Astrocyte (in vitro differentiated cells and primary cell): ENCODE results near the gene NACC1. TPM values are rescaled to one million over a fixed set of nuclear protein-coding genes. Genes with fewer than 3 reads are reported as not detected.

Experiments used
- DNase-seq: peaks from one replicate; pipeline ENCODE4 v3.0.0-alpha.2; 2010; ENCODE audit warnings: low read depth
- FAIRE-seq: peaks from 2 replicates; lab custom pipeline; 2011; peaks lifted over from hg19 to GRCh38; lab: Jason Lieb, UNC
- H2AFZ ChIP-seq: 2 replicates; pipeline ENCODE4 v1.6.0; 2012; ENCODE audit warnings: low read depth, low read length, inconsistent platforms
- H3K27ac ChIP-seq: 2 replicates; pipeline ENCODE4 v1.5.1; 2011; ENCODE audit warnings: low read depth, low read length, inconsistent platforms
- H3K27me3 ChIP-seq: 2 replicates; pipeline ENCODE4 v1.6.0; 2011; ENCODE audit warnings: low read length, inconsistent platforms; ENCODE audit not compliant: insufficient read depth
- H3K36me3 ChIP-seq: 2 replicates; pipeline ENCODE4 v1.5.1; 2011; ENCODE audit warnings: low read length, inconsistent platforms; ENCODE audit not compliant: insufficient read depth
- H3K4me1 ChIP-seq: 2 replicates; pipeline ENCODE4 v1.5.1; 2011; ENCODE audit warnings: low read length, inconsistent platforms; ENCODE audit not compliant: insufficient read depth
- H3K4me2 ChIP-seq: 2 replicates; pipeline ENCODE4 v1.6.0; 2012; ENCODE audit warnings: low read length, inconsistent platforms
- H3K4me3 ChIP-seq: 2 replicates; pipeline ENCODE4 v1.5.1; 2011; ENCODE audit warnings: low read depth, mild to moderate bottlenecking, low read length, inconsistent platforms; ENCODE audit not compliant: insufficient read depth
- H3K79me2 ChIP-seq: 2 replicates; pipeline ENCODE4 v1.6.0; 2012; ENCODE audit warnings: mild to moderate bottlenecking, low read length, inconsistent platforms; ENCODE audit not compliant: insufficient read depth
- H3K9ac ChIP-seq: 2 replicates; pipeline ENCODE4 v1.6.0; 2012; ENCODE audit warnings: mild to moderate bottlenecking, low read length, inconsistent platforms
- H3K9me3 ChIP-seq: 2 replicates; pipeline ENCODE4 v1.5.1; 2012; ENCODE audit warnings: low read depth, mild to moderate bottlenecking, low read length, inconsistent platforms; ENCODE audit not compliant: insufficient read depth
- H4K20me1 ChIP-seq: 2 replicates; pipeline ENCODE4 v1.6.0; 2012; ENCODE audit warnings: low read length, inconsistent platforms; ENCODE audit not compliant: insufficient read depth
- H3K27ac Mint-ChIP-seq: one replicate; pipeline ENCODE4 v1.8.0; 2021; ENCODE audit warnings: mild to moderate bottlenecking, mixed read lengths; ENCODE audit not compliant: unreplicated experiment
- H3K27me3 Mint-ChIP-seq: one replicate; pipeline ENCODE4 v1.8.0; 2021; ENCODE audit warnings: low read depth, mixed read lengths; ENCODE audit not compliant: unreplicated experiment
- H3K36me3 Mint-ChIP-seq: one replicate; pipeline ENCODE4 v1.8.0; 2021; ENCODE audit warnings: low read depth, mixed read lengths; ENCODE audit not compliant: unreplicated experiment
- H3K4me1 Mint-ChIP-seq: one replicate; pipeline ENCODE4 v1.8.0; 2021; ENCODE audit warnings: low read depth, mixed read lengths; ENCODE audit not compliant: unreplicated experiment
- H3K4me3 Mint-ChIP-seq: one replicate; pipeline ENCODE4 v1.8.0; 2021; ENCODE audit warnings: mild to moderate bottlenecking, moderate library complexity, mixed read lengths; ENCODE audit not compliant: unreplicated experiment
- H3K9me3 Mint-ChIP-seq: one replicate; pipeline ENCODE4 v1.8.0; 2021; ENCODE audit warnings: mild to moderate bottlenecking, mixed read lengths; ENCODE audit not compliant: unreplicated experiment
- EZH2 ChIP-seq: IDR thresholded peaks from 2 replicates; pipeline ENCODE4 v1.6.1; 2012; ENCODE audit warnings: mild to moderate bottlenecking, low read length, inconsistent platforms; ENCODE audit not compliant: insufficient read depth
- total RNA-seq: library from RNA; stranded (reverse); gene quantifications from 2 replicates; pipeline ENCODE4 v1.2.1, GENCODE V29; 2021
- TF ChIP-seq, protein P1 (sequence below): IDR thresholded peaks from 2 replicates; pipeline ENCODE4 v1.5.1; 2011; ENCODE audit warnings: low read depth, mild to moderate bottlenecking, inconsistent platforms, low read length, moderate library complexity; ENCODE audit not compliant: insufficient read depth

Gene NACC1
- total RNA-seq, 1 donor from 2014 or later: 104 TPM

DNA sequence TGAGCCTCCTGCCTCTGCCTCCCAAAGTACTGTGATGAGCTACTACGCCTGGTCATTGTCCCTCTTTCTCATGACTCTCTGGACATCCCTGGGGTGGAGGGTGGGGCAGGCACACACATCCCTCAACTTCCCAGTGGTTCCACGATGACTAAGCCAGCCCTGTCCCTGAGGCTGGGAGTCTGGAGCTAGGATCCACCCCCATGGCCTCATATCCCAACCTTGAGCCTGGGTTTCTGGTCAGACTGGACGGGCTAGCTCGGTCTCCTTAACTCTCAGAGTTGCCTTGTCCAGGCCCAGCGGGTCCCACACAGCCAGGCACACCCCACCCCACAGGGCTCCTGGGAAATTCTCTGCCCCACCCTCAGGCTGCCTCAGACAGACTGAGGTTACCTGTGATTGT, 51.7 kb downstream of the NACC1 start:
- peaks cover 28% of the 10 kb centered on the region for H3K4me1 Mint-ChIP-seq
- Histone ChIP-seq H3K36me3 (no peaks in the 10 kb centered on the region), H3K4me3 (no peak overlapping the region), H3K4me1 (peaks cover 42% of the 10 kb centered on the region), H2AFZ (peak overlapping the region; percentile 19), H3K9ac (no peak overlapping the region), H3K9me3 (no peaks in the 10 kb centered on the region), H4K20me1 (no peaks in the 10 kb centered on the region), H3K27ac (peak overlapping the region; percentile 42), H3K79me2 (peaks cover 2% of the 10 kb centered on the region), H3K27me3 (no peaks in the 10 kb centered on the region), H3K4me2 (peak overlapping the region; percentile 36)
- H3K27me3 Mint-ChIP-seq: no peaks in the 10 kb centered on the region
- FAIRE-seq (no peak), DNase-seq (peak; percentile 48)
- no peaks in the 10 kb centered on the region for H3K36me3 Mint-ChIP-seq
- no peaks in the 10 kb centered on the region for H3K9me3 Mint-ChIP-seq
- TF ChIP-seq EZH2: no peak
- TF ChIP-seq, protein P1, sequence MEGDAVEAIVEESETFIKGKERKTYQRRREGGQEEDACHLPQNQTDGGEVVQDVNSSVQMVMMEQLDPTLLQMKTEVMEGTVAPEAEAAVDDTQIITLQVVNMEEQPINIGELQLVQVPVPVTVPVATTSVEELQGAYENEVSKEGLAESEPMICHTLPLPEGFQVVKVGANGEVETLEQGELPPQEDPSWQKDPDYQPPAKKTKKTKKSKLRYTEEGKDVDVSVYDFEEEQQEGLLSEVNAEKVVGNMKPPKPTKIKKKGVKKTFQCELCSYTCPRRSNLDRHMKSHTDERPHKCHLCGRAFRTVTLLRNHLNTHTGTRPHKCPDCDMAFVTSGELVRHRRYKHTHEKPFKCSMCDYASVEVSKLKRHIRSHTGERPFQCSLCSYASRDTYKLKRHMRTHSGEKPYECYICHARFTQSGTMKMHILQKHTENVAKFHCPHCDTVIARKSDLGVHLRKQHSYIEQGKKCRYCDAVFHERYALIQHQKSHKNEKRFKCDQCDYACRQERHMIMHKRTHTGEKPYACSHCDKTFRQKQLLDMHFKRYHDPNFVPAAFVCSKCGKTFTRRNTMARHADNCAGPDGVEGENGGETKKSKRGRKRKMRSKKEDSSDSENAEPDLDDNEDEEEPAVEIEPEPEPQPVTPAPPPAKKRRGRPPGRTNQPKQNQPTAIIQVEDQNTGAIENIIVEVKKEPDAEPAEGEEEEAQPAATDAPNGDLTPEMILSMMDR: no peak
- H3K4me3 Mint-ChIP-seq: peak overlapping the region; percentile 1
- no peak overlapping the region for H3K27ac Mint-ChIP-seq

DNA sequence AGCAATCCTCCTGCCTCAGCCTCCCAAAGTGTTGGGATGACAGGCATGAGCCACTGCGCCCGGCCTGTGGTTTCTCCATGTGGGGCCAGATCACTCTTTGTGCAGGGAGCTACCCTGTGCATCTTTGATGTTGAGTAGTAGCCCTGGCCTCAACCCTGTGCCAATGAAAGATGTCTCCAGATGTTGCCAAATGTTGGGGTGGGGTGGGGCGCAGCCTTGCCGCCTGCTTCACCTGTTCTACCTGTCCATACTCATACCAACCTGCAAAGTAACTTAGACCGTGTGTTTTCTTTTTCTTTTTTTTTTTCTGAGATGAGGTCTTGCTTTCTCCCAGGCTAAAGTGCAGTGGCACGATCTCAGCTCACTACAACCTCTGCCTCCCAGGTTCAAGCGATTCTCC, 53.1 kb downstream of the NACC1 start:
- no peak overlapping the region for H3K4me3 ChIP-seq
- no peak for TF ChIP-seq EZH2
- TF ChIP-seq, protein P1: no peak
- H3K36me3 ChIP-seq: no peaks in the 10 kb centered on the region
- no peaks in the 10 kb centered on the region for H3K27me3 Mint-ChIP-seq
- H4K20me1 ChIP-seq: no peaks in the 10 kb centered on the region
- peaks cover 25% of the 10 kb centered on the region for H3K4me1 Mint-ChIP-seq
- H3K79me2 ChIP-seq: peaks cover 2% of the 10 kb centered on the region
- no peaks in the 10 kb centered on the region for H3K27me3 ChIP-seq
- H3K4me3 Mint-ChIP-seq: no peak overlapping the region
- no peak overlapping the region for H2AFZ ChIP-seq
- H3K9me3 Mint-ChIP-seq: no peaks in the 10 kb centered on the region
- no peak overlapping the region for H3K9ac ChIP-seq
- H3K9me3 ChIP-seq: no peaks in the 10 kb centered on the region
- H3K27ac Mint-ChIP-seq: no peak overlapping the region
- FAIRE-seq: no peak
- H3K4me1 ChIP-seq: peaks cover 34% of the 10 kb centered on the region
- no peak overlapping the region for H3K27ac ChIP-seq
- no peak for DNase-seq
- H3K36me3 Mint-ChIP-seq: no peaks in the 10 kb centered on the region
- H3K4me2 ChIP-seq: no peak overlapping the region

DNA sequence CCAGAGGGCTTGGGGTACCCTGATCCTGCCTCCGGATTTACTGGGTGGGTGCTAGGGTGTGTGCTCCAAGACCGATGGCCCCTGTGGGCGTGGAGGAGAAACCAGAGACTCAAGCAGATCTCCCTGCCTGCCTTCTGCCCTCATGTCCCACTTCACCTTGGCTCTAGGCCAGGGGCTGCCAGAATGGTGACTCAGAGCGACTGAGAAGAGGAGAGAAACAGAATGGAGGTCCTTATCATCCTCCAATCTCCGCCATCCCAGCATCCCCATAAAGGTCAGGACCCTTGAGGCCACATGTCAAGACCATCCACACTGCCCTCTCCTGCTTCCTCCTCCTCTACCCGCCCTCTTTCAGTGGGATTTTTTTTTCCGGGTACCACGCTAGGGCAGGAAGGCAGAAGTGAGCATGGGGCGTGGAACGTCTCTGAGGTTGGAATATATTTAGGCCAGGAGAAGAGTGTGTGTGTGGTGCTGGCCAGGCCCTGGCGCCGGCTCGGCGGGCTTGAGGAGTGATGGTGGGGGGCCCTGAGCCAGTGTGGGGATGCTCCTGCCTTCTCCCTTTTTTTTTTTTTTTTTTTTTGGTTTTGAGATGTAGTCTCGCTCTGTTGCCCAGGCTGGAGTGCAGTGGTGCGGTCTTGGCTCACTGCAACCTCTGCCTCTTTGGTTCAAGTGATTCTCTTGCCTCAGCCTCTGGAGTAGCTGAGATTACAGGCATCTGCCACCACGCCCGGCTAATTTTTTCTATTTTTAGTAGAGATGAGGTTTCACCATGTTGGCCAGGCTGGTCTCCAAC, 54.5 kb downstream of the NACC1 start:
- H3K4me1 Mint-ChIP-seq: peaks cover 18% of the 10 kb centered on the region
- Histone ChIP-seq H3K27me3 (no peaks in the 10 kb centered on the region), H4K20me1 (no peaks in the 10 kb centered on the region), H3K4me2 (peak overlapping the region; percentile 69), H3K79me2 (peaks cover 2% of the 10 kb centered on the region), H3K27ac (peak overlapping the region; percentile 61), H3K9ac (peak overlapping the region; percentile 23), H3K4me1 (peaks cover 29% of the 10 kb centered on the region), H3K4me3 (no peak overlapping the region), H2AFZ (peak overlapping the region; percentile 75), H3K36me3 (no peaks in the 10 kb centered on the region), H3K9me3 (no peaks in the 10 kb centered on the region)
- no peaks in the 10 kb centered on the region for H3K27me3 Mint-ChIP-seq
- TF ChIP-seq, protein P1: no peak
- TF ChIP-seq EZH2: no peak
- no peaks in the 10 kb centered on the region for H3K9me3 Mint-ChIP-seq
- DNase-seq: peak; percentile 79
- peak overlapping the region; percentile 96 for H3K27ac Mint-ChIP-seq
- no peak overlapping the region for H3K4me3 Mint-ChIP-seq
- H3K36me3 Mint-ChIP-seq: no peaks in the 10 kb centered on the region
- FAIRE-seq: peak; percentile 55
